ENCODE data around the gene PRDM16. TPM values are rescaled to one million over a fixed set of nuclear protein-coding genes. Genes with fewer than 3 reads are reported as not detected.

Gene PRDM16
- total and polyA plus RNA-seq, 2 donors (not counting 1 experiment from before 2014, with no cell fraction given): 0.03 to 0.12 TPM

- Mint-ChIP-seq H3K27ac (no peak overlapping the region), H3K27me3 (peaks cover 15% of the 10 kb centered on the region), H3K4me1 (peaks cover 2% of the 10 kb centered on the region), H3K4me3 (no peak overlapping the region), H3K9me3 (ENCODE audit: insufficient read depth) (no peaks in the 10 kb centered on the region)
- no peaks in the 10 kb centered on the region for H3K79me2 ChIP-seq (ENCODE audit: control insufficient read depth, insufficient read depth, low read length)
- H3K27me3 ChIP-seq (replicated peaks in 1 of 4; ENCODE audit: control extremely low read depth in 1 of 4, control insufficient read depth in 3 of 4, insufficient read depth in 4 of 4, low read length in 3 of 4): peaks cover 0 to 28% (median under 1%) of the 10 kb centered on the region in 4 experiments
- POLR2A ChIA-PET: no interaction called here
- H3K4me2 ChIP-seq (replicated peaks; ENCODE audit: low read depth, low read length, poor library complexity, severe bottlenecking): no peak overlapping the region
- H3K9me3 ChIP-seq (ENCODE audit: control extremely low read depth in 1 of 3, control insufficient read depth in 2 of 3, insufficient read depth in 1 of 3, low read length in 2 of 3): peaks cover 0 to 2% (median 0%) of the 10 kb centered on the region in 3 donors
- peaks cover 0 to under 1% of the 10 kb centered on the region in 2 donors for H3K4me1 ChIP-seq (ENCODE audit: control insufficient read depth in 2 of 2, insufficient read depth in 2 of 2, low read length in 2 of 2)
- H2AFZ ChIP-seq (ENCODE audit: insufficient read depth, low read depth, low read length, poor library complexity, severe bottlenecking): no peak overlapping the region
- CTCF ChIA-PET: no interaction called here
- ATAC-seq (ENCODE audit: low read depth) (no peak), DNase-seq (no peak)
- WGBS (ENCODE audit: insufficient coverage): 97% methylated on average over 91 of the region's 91 CpGs
- no peak overlapping the region for H3K27ac ChIP-seq (ENCODE audit: low read length in 2 of 2)
- H3K36me3 ChIP-seq (replicated peaks in 1 of 2; ENCODE audit: control extremely low read depth in 1 of 2, control insufficient read depth in 1 of 2, extremely low read depth in 1 of 2, insufficient read depth in 2 of 2, low read length in 1 of 2): no peaks in the 10 kb centered on the region
- no peak overlapping the region for H3K4me3 ChIP-seq (ENCODE audit: control extremely low read depth in 1 of 5, extremely low read depth in 1 of 5, insufficient read depth in 1 of 5, low read depth in 2 of 5, low read length in 4 of 5)
- intact Hi-C loops (cut with micrococcal nuclease): no loop called here
- H4K20me1 ChIP-seq (ENCODE audit: control insufficient read depth, insufficient read depth, low read length, poor library complexity, severe bottlenecking): no peaks in the 10 kb centered on the region
- H3K9ac ChIP-seq (ENCODE audit: low read length): no peak overlapping the region
- TF ChIP-seq, protein P1, sequence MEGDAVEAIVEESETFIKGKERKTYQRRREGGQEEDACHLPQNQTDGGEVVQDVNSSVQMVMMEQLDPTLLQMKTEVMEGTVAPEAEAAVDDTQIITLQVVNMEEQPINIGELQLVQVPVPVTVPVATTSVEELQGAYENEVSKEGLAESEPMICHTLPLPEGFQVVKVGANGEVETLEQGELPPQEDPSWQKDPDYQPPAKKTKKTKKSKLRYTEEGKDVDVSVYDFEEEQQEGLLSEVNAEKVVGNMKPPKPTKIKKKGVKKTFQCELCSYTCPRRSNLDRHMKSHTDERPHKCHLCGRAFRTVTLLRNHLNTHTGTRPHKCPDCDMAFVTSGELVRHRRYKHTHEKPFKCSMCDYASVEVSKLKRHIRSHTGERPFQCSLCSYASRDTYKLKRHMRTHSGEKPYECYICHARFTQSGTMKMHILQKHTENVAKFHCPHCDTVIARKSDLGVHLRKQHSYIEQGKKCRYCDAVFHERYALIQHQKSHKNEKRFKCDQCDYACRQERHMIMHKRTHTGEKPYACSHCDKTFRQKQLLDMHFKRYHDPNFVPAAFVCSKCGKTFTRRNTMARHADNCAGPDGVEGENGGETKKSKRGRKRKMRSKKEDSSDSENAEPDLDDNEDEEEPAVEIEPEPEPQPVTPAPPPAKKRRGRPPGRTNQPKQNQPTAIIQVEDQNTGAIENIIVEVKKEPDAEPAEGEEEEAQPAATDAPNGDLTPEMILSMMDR (IDR thresholded peaks at IDR 0.05): no peak
- no peak for TF ChIP-seq EZH2 (IDR thresholded peaks at IDR 0.05; ENCODE audit: borderline replicate concordance, insufficient read depth, low read depth, low read length, poor library complexity, severe bottlenecking)
Observed at GRCh38 chr1:3063379-3064295, 5.4 kb upstream of the PRDM16 start.

DNA sequence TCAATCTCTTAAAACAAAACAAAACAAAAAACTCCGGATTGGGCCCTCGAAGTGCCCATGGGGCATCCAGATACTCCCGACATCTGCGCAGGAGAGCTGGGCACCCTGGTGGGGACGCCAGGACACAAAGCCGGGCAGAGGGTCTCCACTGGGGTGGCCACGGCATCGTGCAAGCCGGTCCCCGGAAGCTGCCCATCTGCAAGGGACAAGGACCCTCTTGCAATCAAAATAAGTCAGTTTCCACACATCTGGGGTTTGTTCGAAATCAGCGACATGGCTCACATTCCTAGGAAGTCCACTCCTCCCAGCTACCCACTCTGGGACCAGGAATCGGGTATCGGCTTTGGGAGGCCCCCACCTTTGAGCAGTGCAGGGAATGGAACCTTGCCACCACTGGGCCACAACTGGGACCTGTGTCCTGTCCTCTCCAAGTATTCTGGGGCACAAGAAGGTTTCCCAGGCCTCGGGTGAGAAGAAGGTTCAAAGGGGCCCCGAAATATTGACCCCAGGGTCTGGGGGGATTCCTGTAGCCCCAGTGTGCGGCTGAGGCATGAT, 4.6 kb upstream of the PRDM16 start:
- Histone ChIP-seq H3K36me3 (replicated peaks in 1 of 2; ENCODE audit: control extremely low read depth in 1 of 2, control insufficient read depth in 1 of 2, extremely low read depth in 1 of 2, insufficient read depth in 2 of 2, low read length in 1 of 2) (no peaks in the 10 kb centered on the region), H3K79me2 (ENCODE audit: control insufficient read depth, insufficient read depth, low read length) (no peaks in the 10 kb centered on the region), H2AFZ (ENCODE audit: insufficient read depth, low read depth, low read length, poor library complexity, severe bottlenecking) (no peak overlapping the region), H3K4me2 (replicated peaks; ENCODE audit: low read depth, low read length, poor library complexity, severe bottlenecking) (no peak overlapping the region), H3K27me3 (replicated peaks in 1 of 4; ENCODE audit: control extremely low read depth in 1 of 4, control insufficient read depth in 3 of 4, insufficient read depth in 4 of 4, low read length in 3 of 4) (peaks cover 0 to 32% (median 3%) of the 10 kb centered on the region in 4 experiments), H3K9me3 (ENCODE audit: control extremely low read depth in 1 of 3, control insufficient read depth in 2 of 3, insufficient read depth in 1 of 3, low read length in 2 of 3) (peaks cover 0 to 2% (median 0%) of the 10 kb centered on the region in 3 donors), H3K4me3 (ENCODE audit: control extremely low read depth in 1 of 5, extremely low read depth in 1 of 5, insufficient read depth in 1 of 5, low read depth in 2 of 5, low read length in 4 of 5) (no peak overlapping the region), H3K9ac (ENCODE audit: low read length) (no peak overlapping the region), H3K4me1 (ENCODE audit: control insufficient read depth in 2 of 2, insufficient read depth in 2 of 2, low read length in 2 of 2) (peaks cover 0 to 4% of the 10 kb centered on the region in 2 donors), H3K27ac (ENCODE audit: low read length in 2 of 2) (no peak overlapping the region), H4K20me1 (ENCODE audit: control insufficient read depth, insufficient read depth, low read length, poor library complexity, severe bottlenecking) (no peaks in the 10 kb centered on the region)
- POLR2A ChIA-PET: no interaction called here
- no peak overlapping the region for H3K4me3 Mint-ChIP-seq
- peaks cover 21% of the 10 kb centered on the region for H3K27me3 Mint-ChIP-seq
- no peaks in the 10 kb centered on the region for H3K9me3 Mint-ChIP-seq (ENCODE audit: insufficient read depth)
- H3K4me1 Mint-ChIP-seq: peaks cover 5% of the 10 kb centered on the region
- 94% methylated on average over 17 of the region's 17 CpGs for WGBS (ENCODE audit: insufficient coverage)
- no peak for DNase-seq
- no peak for ATAC-seq (ENCODE audit: low read depth)
- no peak overlapping the region for H3K27ac Mint-ChIP-seq
- intact Hi-C loops (cut with micrococcal nuclease): no loop called here
- no peak for TF ChIP-seq EZH2 (IDR thresholded peaks at IDR 0.05; ENCODE audit: borderline replicate concordance, insufficient read depth, low read depth, low read length, poor library complexity, severe bottlenecking)
- TF ChIP-seq, protein P1 (IDR thresholded peaks at IDR 0.05): no peak
- CTCF ChIA-PET: no interaction called here
